GM19438 (cell line): ENCODE data around the gene VTCN1.
"Not testable (repeated sequence)": the region's sequence is repeated elsewhere in the genome, so short reads cannot be mapped to it uniquely, and the experiment has no call there.

Experiments
- ATAC-seq: cut with Tn5 transposase; IDR thresholded peaks from one replicate; pipeline ENCODE4 v1.9.1; 2021; ENCODE audit warnings: low read depth; ENCODE audit not compliant: unreplicated experiment

The VTCN1 gene

GRCh38 chr1:117101858-117102257 lies 108.9 kb downstream of the VTCN1 start:
- not testable (repeated sequence) for ATAC-seq

GRCh38 chr1:117101334-117101733 lies 109.4 kb downstream of the VTCN1 start:
- no peak for ATAC-seq

GRCh38 chr1:117098287-117098890 lies 112.3 kb downstream of the VTCN1 start:
- no peak for ATAC-seq

- no peak for ATAC-seq
These were observed 113.3 kb downstream of the VTCN1 start for GRCh38 chr1:117097443-117097842.

GRCh38 chr1:117096951-117097408 lies 113.7 kb downstream of the VTCN1 start:
- ATAC-seq = no peak

- no peak for ATAC-seq
These were observed 115.7 kb downstream of the VTCN1 start for GRCh38 chr1:117094841-117095604.

GRCh38 chr1:117093870-117094621 lies 116.7 kb downstream of the VTCN1 start:
- ATAC-seq = no peak
